BLaER1 (cell line): ENCODE results near the gene EPB42.

Experiments used
- H3K27ac ChIP-seq: shearing (Covaris generic); formaldehyde crosslinking; 2 replicates; pipeline ENCODE4 v1.8.1; 2022
- H3K27me3 ChIP-seq: shearing (Covaris generic); formaldehyde crosslinking; 2 replicates; pipeline ENCODE4 v1.8.1; 2022
- H3K36me3 ChIP-seq: shearing (Covaris generic); formaldehyde crosslinking; 2 replicates; pipeline ENCODE4 v1.8.1; 2022
- H3K4me1 ChIP-seq: shearing (Covaris generic); formaldehyde crosslinking; 2 replicates; pipeline ENCODE4 v1.8.1; 2022
- H3K4me2 ChIP-seq: shearing (Covaris generic); formaldehyde crosslinking; 2 replicates; pipeline ENCODE4 v1.8.1; 2022
- H3K4me3 ChIP-seq: shearing (Covaris generic); formaldehyde crosslinking; 2 replicates; pipeline ENCODE4 v1.8.1; 2022
- H3K9ac ChIP-seq: shearing (Covaris generic); formaldehyde crosslinking; 2 replicates; pipeline ENCODE4 v1.8.1; 2022
- H3K9me3 ChIP-seq: shearing (Covaris generic); formaldehyde crosslinking; 2 replicates; pipeline ENCODE4 v1.8.1; 2022
- H4K20me1 ChIP-seq: shearing (Covaris generic); formaldehyde crosslinking; 2 replicates; pipeline ENCODE4 v1.8.1; 2022
- Cebpa-rat ChIP-seq: shearing (Covaris generic); IDR thresholded peaks from 2 replicates; pipeline ENCODE4 v1.8.1; 2022

EPB42 gene

GRCh38 chr15:43214592-43215295 is 6.1 kb downstream of the EPB42 start:
- Histone ChIP-seq H3K27me3 (no peaks in the 10 kb centered on the region), H3K4me2 (no peak overlapping the region), H3K4me1 (no peaks in the 10 kb centered on the region), H3K9ac (no peak overlapping the region), H3K4me3 (no peak overlapping the region), H4K20me1 (no peaks in the 10 kb centered on the region), H3K27ac (no peak overlapping the region), H3K9me3 (peaks cover 3% of the 10 kb centered on the region; the same call in 1 of the 2 replicates), H3K36me3 (no peaks in the 10 kb centered on the region)
- TF ChIP-seq Cebpa-rat = no peak

DNA sequence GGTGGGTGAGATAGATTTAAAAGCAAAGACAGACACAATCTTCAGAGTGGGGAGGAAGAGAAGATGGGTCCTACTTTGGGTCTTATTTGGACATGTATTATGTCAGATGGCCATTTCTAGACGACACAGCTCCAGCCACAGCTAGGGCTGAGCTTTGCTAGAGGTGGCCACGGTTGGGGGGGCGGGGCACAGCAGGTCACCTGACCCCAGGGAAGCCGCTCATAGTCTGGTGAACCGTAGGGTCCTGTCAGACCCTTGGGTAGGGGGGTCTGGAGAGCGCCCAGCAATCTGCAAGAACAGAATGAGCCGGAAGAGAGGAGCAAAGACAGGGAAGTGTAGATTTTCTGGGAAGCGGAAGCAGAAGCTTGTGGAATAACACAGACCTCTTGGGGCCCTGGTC is 6.6 kb downstream of the EPB42 start:
- Histone ChIP-seq H3K27me3 (no peaks in the 10 kb centered on the region), H3K27ac (no peak overlapping the region), H3K9me3 (peaks cover 3% of the 10 kb centered on the region; the same call in 1 of the 2 replicates), H4K20me1 (no peaks in the 10 kb centered on the region), H3K9ac (no peak overlapping the region), H3K36me3 (no peaks in the 10 kb centered on the region), H3K4me2 (no peak overlapping the region), H3K4me1 (no peaks in the 10 kb centered on the region), H3K4me3 (no peak overlapping the region)
- TF ChIP-seq Cebpa-rat = no peak

GRCh38 chr15:43213466-43213865 is 7.4 kb downstream of the EPB42 start:
- no peaks in the 10 kb centered on the region for H3K36me3 ChIP-seq
- H3K27ac ChIP-seq = no peak overlapping the region
- TF ChIP-seq Cebpa-rat = no peak
- H3K4me3 ChIP-seq = no peak overlapping the region
- H3K27me3 ChIP-seq = no peaks in the 10 kb centered on the region
- no peaks in the 10 kb centered on the region for H4K20me1 ChIP-seq
- H3K4me1 ChIP-seq = peaks cover 3% of the 10 kb centered on the region; the same call in 1 of the 2 replicates
- peaks cover 3% of the 10 kb centered on the region; the same call in 1 of the 2 replicates for H3K9me3 ChIP-seq
- H3K4me2 ChIP-seq = no peak overlapping the region
- H3K9ac ChIP-seq = no peak overlapping the region

DNA sequence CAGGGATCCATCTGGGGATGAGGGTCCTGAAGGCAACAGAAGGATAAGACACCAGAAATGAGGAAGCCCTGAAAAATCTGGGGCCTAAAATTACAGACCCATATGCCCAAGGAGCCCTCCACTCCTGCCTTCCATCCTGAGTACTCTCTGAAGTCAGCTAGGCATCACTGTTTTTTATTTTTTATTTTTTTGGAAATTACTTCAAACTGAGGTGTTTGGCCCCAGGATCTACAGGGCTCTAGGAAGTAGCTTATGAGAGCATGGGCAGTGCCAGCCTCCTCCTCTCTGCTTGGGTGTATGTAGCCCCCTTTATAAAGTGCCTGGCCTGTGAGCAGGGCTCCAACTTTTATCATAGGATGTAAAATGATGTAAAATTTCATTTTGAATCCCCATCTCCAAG is 7.9 kb downstream of the EPB42 start:
- H3K27me3 ChIP-seq = no peaks in the 10 kb centered on the region
- no peak overlapping the region for H3K9ac ChIP-seq
- H3K4me2 ChIP-seq = no peak overlapping the region
- H3K27ac ChIP-seq = no peak overlapping the region
- no peaks in the 10 kb centered on the region for H4K20me1 ChIP-seq
- no peak for TF ChIP-seq Cebpa-rat
- H3K4me3 ChIP-seq = no peak overlapping the region
- no peaks in the 10 kb centered on the region for H3K36me3 ChIP-seq
- peaks cover 9% of the 10 kb centered on the region for H3K4me1 ChIP-seq
- H3K9me3 ChIP-seq = peaks cover 3% of the 10 kb centered on the region; the same call in 1 of the 2 replicates

DNA sequence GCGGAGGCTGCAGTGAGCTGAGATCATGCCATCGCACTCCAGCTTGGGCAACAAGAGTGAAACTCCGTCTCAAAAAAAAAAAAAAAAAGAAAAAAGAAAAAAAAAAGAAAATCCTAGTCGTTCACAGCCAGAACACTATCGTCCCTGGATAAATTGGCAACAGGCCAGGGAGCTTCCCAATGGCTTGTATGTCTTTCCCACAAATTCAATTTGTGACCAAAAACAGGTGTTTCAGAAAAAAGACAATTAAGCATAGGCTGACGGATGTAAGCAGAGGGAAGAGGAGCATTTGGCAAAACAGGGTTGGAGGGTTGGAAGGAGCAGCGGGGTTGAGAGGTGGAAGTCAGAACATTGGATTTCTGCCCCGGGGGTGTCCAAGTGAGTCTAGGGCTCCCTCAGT is 8.5 kb downstream of the EPB42 start:
- TF ChIP-seq Cebpa-rat = no peak
- Histone ChIP-seq H3K4me3 (no peak overlapping the region), H3K9me3 (peaks cover 3% of the 10 kb centered on the region; the same call in 1 of the 2 replicates), H3K4me1 (peaks cover 13% of the 10 kb centered on the region), H3K27ac (no peak overlapping the region), H4K20me1 (no peaks in the 10 kb centered on the region), H3K27me3 (no peaks in the 10 kb centered on the region), H3K4me2 (no peak overlapping the region), H3K9ac (no peak overlapping the region), H3K36me3 (no peaks in the 10 kb centered on the region)

GRCh38 chr15:43211224-43211735 is 9.5 kb downstream of the EPB42 start:
- no peak for TF ChIP-seq Cebpa-rat
- no peaks in the 10 kb centered on the region for H4K20me1 ChIP-seq
- H3K4me2 ChIP-seq = no peak overlapping the region
- H3K9ac ChIP-seq = no peak overlapping the region
- H3K36me3 ChIP-seq = no peaks in the 10 kb centered on the region
- H3K4me1 ChIP-seq = peaks cover 13% of the 10 kb centered on the region
- H3K4me3 ChIP-seq = no peak overlapping the region
- no peaks in the 10 kb centered on the region for H3K9me3 ChIP-seq
- no peaks in the 10 kb centered on the region for H3K27me3 ChIP-seq
- no peak overlapping the region for H3K27ac ChIP-seq

- Histone ChIP-seq H3K36me3 (no peaks in the 10 kb centered on the region), H4K20me1 (no peaks in the 10 kb centered on the region), H3K9ac (no peak overlapping the region), H3K27me3 (no peaks in the 10 kb centered on the region), H3K4me2 (no peak overlapping the region), H3K4me1 (peaks cover 13% of the 10 kb centered on the region), H3K4me3 (no peak overlapping the region), H3K9me3 (no peaks in the 10 kb centered on the region), H3K27ac (no peak overlapping the region)
- no peak for TF ChIP-seq Cebpa-rat
Observed at GRCh38 chr15:43210807-43211206, 10.0 kb downstream of the EPB42 start.

GRCh38 chr15:43210172-43210745 is 10.6 kb downstream of the EPB42 start:
- no peaks in the 10 kb centered on the region for H4K20me1 ChIP-seq
- no peaks in the 10 kb centered on the region for H3K36me3 ChIP-seq
- no peak overlapping the region for H3K27ac ChIP-seq
- H3K4me3 ChIP-seq = no peak overlapping the region
- no peak overlapping the region for H3K9ac ChIP-seq
- no peak overlapping the region for H3K4me2 ChIP-seq
- peaks cover 13% of the 10 kb centered on the region for H3K4me1 ChIP-seq
- no peak for TF ChIP-seq Cebpa-rat
- H3K27me3 ChIP-seq = no peaks in the 10 kb centered on the region
- no peaks in the 10 kb centered on the region for H3K9me3 ChIP-seq

DNA sequence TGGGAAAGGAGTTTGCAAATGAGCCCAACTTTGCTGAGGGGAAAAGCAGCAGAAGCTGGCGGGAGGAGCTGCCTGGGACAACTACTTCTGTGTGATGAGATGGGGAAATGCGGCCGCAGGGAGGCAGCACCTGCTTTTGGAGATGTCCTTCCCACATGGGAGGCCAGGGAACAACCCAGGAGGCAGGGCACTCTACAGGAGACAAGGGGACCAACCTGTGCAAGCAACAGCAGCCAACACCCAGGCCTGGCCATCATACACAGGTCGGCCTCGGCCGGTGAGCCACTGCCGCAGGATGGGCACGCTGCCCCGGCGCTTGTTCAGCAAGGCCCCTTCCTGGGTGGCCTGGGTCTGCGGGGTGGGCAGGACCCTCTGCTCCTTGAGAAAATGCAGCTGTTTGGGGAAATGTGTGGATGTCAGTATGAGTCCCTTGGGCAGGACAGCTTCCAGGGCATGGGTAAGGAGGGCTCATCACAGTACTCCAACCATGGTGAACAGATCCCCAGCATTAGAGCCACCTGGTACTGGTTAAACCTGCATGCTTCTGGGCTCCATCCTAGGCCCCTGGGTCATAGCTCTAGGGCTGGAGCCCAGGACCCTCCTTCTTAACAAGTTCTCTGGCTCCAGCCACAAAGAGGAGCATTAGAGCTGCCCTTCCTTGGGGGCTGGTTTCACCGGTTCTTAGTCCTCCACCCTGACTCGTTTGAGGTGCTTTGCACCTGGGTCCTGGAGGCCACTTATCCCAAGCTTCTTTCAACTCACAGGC is 11.6 kb downstream of the EPB42 start:
- no peak for TF ChIP-seq Cebpa-rat
- H3K27ac ChIP-seq = no peak overlapping the region

More for the DNA sequence above, 11.6 kb downstream of the EPB42 start:
- H3K27me3 ChIP-seq = no peaks in the 10 kb centered on the region
- H3K36me3 ChIP-seq = no peaks in the 10 kb centered on the region
- no peaks in the 10 kb centered on the region for H3K9me3 ChIP-seq
- no peak overlapping the region for H3K4me2 ChIP-seq
- peaks cover 13% of the 10 kb centered on the region for H3K4me1 ChIP-seq
- no peaks in the 10 kb centered on the region for H4K20me1 ChIP-seq
- no peak overlapping the region for H3K4me3 ChIP-seq
- H3K9ac ChIP-seq = no peak overlapping the region
